HepG2 (cell line): ENCODE measurements around the gene ZNF804A.

ENCODE experiments used
- RFX5 ChIP-seq: IDR thresholded peaks from 2 replicates; pipeline ENCODE4 v1.6.1; 2011; ENCODE audit warnings: low read depth, low read length, improper control_type of control experiment
- ZNF788 ChIP-seq: sonication (generic); formaldehyde crosslinking; IDR thresholded peaks from 2 replicates; pipeline ENCODE4 v1.5.0; 2020; ENCODE audit warnings: mild to moderate bottlenecking, missing genetic modification reagents, borderline replicate concordance

- no peak for TF ChIP-seq ZNF788
- no peak for TF ChIP-seq RFX5
Observed at GRCh38 chr2:184549153-184549552, 49.2 kb upstream of the ZNF804A start.
